Iris pigment epithelial cell (primary cell): ENCODE measurements around the gene OPN1SW.

Experiments used
- DNase-seq: peaks from one replicate; pipeline ENCODE4 v3.0.0-alpha.2; 2011; ENCODE audit warnings: low read depth

The OPN1SW gene

DNA sequence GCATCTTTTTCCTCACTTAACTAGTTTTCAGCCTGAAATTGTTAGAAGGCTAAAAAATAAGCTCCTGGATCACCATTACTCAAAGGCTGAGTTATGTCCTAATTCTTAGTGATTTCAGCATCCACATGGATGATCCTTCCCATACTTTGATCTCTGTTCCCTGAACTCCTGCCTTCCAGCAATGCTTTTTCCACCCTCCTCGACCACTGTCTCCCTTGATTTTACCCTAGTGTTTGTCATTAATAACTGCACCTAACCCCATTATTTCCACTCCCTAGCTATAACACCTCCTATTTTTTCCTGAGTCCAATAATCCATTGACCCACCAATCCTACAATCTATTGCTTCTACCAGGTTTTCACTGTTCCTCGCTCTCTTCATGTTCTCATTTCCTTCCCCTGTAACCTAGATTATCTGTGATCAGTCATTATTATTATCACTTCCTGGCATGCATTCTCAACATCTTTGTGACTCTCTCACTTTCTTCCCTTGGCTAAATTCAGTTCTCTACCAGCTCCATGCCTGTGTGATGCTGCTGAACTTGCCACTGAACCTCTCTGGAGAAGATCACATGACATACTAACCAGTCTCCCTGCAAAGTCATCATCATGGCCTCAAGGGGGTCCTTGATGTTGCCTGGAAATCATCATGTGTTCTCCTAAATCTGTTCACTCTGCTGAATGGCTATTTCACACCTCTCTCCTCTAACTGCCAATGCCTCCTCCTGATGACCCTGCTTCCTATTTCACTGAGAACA, 42.9 kb downstream of the OPN1SW start:
- no peak for DNase-seq

DNA sequence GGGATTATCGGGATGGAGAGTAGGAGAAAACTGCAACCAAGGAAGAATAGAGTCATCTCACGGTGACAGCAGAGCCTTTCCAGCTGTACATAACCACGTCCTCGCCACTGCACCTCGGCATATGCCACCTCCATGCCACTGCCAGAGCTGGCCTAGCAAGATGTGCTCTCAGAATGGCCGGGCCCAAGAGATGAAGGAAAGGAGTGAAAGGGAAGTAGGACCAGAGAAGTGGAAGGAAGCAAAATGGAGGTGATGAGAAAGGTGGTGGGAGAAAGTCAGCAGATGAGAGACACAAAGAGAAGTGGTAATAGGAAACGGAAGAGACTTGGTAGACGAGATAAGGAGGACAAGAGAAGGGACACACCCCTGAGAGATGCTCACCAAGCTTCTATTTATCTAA, 44.4 kb downstream of the OPN1SW start:
- no peak for DNase-seq

DNA sequence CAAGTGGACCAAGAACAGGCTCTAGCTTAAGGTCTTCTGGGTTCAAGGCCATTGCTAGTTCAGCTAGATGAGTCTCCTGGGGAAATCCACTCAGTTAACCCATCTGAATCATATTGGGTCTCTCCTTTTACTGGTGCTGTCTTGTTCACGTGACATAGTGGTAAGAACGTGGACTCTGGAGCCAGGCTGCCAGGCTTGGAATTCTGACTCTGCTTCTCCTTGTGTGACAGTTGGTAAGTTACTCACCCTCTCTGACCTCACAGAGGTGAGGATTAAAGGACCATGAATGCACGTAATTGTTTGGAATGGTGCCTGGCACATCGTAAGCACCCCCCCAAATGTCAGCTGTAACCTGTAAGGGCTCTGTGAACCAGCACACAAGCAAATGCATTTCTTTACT, 46.1 kb downstream of the OPN1SW start:
- no peak for DNase-seq

DNA sequence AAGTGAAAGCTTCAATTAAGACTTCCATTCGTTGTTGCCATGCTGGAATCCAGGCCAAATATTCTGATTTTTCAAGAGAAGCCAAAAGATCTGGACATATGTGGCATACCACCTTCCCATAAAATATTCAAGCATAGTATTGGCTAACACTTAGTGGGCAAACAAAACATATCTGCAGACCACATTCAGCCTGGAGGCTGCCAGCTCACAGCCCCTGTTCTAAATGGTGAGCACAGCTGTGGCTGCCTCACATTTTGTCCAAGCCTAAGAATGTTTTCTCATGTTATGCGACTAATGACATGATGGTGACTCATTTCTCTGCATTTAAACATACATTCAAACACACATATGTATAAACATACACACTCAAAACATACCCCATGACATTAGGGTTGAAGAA, 47.0 kb downstream of the OPN1SW start:
- peak; percentile 45 for DNase-seq

DNA sequence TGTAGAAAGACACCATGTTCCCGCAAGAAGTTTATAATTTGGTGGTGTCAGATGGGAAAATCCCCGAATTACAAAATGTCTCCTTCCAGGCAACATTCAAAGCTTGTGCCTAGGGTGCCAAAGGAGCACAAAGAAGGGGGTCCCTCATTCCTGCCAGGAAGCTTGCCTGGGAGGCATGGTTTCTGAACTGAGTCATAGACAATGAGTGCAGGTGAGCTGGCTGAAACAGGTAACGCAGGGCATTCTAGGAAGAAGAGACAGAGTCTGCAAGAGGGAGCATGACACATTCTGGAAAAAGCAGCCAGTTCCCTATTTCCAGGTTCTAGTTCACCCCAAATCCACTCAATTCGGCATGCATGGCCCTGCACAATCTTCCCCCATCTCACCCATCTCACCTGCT, 48.4 kb downstream of the OPN1SW start:
- DNase-seq: no peak

DNA sequence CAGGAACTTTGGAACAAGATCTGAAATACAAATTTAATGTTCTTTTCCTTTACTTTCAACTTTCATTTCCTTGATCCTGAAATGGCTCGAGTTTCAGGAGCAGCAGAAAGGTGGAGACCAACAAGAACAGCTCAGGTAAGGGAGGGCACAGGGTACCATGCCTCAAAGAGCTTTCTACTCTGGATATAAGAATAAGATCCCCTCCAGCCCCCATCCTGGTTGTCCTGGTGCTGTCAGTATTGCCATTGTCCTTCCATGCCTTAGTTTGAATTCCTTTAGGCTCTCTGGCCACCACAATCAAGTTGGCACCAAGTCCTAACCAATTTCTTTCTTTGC, 48.9 kb downstream of the OPN1SW start:
- no peak for DNase-seq

DNA sequence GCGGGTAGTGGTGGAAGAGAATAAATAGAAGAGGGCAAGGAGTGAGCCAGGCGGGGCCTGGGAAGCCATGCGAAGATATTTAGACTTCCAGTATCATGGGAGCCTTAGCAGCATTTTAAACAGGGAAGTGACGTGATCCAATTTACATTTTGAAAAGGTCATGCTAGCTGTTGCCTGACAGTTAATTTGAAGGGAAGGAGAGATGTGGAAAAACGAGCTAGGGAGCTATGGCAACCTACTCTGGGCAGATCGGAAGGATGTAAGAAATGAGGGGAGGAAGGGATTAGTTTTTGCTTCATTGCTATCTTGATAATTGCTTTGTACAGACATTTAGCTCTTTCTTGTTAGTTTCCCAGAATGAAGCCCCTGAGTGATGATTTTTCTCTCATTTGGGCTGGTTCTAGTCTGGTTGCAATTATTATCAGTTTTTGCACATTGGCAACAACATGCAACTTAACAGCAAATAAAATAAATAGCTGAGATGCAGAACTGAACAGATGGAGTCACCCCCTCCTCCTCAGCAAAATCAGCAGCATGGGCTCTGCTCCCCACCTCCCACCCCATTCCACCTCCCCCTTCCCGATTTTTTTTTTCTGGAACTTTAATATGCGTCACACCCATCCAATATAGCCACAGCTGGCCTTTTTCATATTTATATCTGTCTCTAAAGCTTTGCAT, 49.4 kb downstream of the OPN1SW start:
- no peak for DNase-seq

DNA sequence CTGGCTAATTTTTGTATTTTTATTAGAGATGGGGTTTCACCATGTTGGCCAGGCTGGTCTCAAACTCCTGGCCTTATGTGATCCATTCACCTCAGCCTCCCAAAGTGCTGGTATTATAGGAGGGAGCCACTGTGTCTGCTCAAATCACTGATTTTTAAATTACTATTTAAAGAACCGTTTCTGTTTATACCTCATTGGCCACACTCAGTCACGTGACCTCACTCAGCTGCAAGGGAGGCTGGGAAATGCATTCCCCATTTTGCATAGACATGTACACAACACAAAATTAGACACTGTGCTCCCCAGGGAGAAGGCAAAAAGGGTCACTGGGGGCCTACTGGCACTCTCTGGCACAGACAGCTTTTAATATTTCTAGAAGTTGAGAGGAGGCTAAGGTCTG, 50.1 kb downstream of the OPN1SW start:
- DNase-seq: no peak

DNA sequence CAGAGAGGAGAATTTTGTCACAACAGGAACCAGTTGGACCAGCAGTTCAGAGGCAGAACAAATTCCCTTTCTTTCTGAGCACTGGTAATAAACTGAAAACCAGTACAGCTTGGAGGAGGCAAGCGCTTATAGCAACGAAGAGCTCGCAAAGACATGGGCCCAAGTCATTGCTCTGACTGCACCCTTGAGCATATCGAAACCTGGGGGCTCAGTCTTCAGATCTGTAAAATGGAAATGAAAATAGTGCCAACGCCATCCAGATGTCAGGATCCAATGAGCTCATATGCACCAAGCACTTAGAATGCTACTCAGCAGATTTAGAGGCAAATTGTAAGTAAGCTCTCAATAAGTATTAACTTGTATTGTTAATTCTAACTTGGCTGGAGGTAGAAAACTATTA, 50.9 kb downstream of the OPN1SW start:
- no peak for DNase-seq
